Mesendoderm (in vitro differentiated cells): ENCODE results near the gene IKBIP.

Source experiments
- DNase-seq: peaks from one replicate; pipeline ENCODE4 v3.0.0; 2013
- H2AK5ac ChIP-seq: 2 replicates; pipeline ENCODE4 v1.6.1; 2013; ENCODE audit warnings: low read length, inconsistent platforms
- H2BK120ac ChIP-seq: 2 replicates; pipeline ENCODE4 v1.6.1; 2013; ENCODE audit warnings: low read depth, mild to moderate bottlenecking, low read length, moderate library complexity, mixed read lengths
- H2BK15ac ChIP-seq: replicated peaks from 2 replicates; pipeline ENCODE4 v1.6.1; 2013; ENCODE audit warnings: low read depth, mild to moderate bottlenecking, moderate library complexity
- H2BK5ac ChIP-seq: 2 replicates; pipeline ENCODE4 v1.6.1; 2013; ENCODE audit warnings: low read length, inconsistent platforms
- H3K18ac ChIP-seq: 2 replicates; pipeline ENCODE4 v1.6.1; 2013; ENCODE audit warnings: mild to moderate bottlenecking, low read length, mixed read lengths
- H3K23ac ChIP-seq: one replicate; pipeline ENCODE4 v1.6.1; 2013; ENCODE audit warnings: low read length
- H3K27ac ChIP-seq: 2 replicates; pipeline ENCODE4 v1.5.1; 2013; ENCODE audit warnings: low read depth, mild to moderate bottlenecking, inconsistent platforms, low read length, moderate library complexity
- H3K27me3 ChIP-seq: 2 replicates; pipeline ENCODE4 v1.6.1; 2013; ENCODE audit warnings: low read length, control low read depth, mild to moderate bottlenecking, inconsistent platforms; ENCODE audit not compliant: insufficient read depth, poor library complexity
- H3K36me3 ChIP-seq: 2 replicates; pipeline ENCODE4 v1.6.1; 2013; ENCODE audit warnings: low read length, inconsistent platforms; ENCODE audit not compliant: control insufficient read depth, insufficient read depth
- H3K4ac ChIP-seq: one replicate; pipeline ENCODE4 v1.6.1; 2013; ENCODE audit warnings: low read depth, mild to moderate bottlenecking, low read length, moderate library complexity
- H3K4me1 ChIP-seq: 2 replicates; pipeline ENCODE4 v1.6.1; 2013; ENCODE audit warnings: low read depth, low read length, inconsistent platforms; ENCODE audit not compliant: control insufficient read depth
- H3K4me2 ChIP-seq: 2 replicates; pipeline ENCODE4 v1.6.1; 2013; ENCODE audit warnings: low read length
- H3K4me3 ChIP-seq: 2 replicates; pipeline ENCODE4 v1.5.1; 2013; ENCODE audit warnings: mild to moderate bottlenecking, low read length
- H3K56ac ChIP-seq: one replicate; pipeline ENCODE4 v1.6.1; 2013; ENCODE audit warnings: low read length
- H3K79me1 ChIP-seq: 2 replicates; pipeline ENCODE4 v1.6.1; 2013; ENCODE audit warnings: low read length, inconsistent platforms
- H3K79me2 ChIP-seq: 2 replicates; pipeline ENCODE4 v1.6.1; 2013; ENCODE audit warnings: mild to moderate bottlenecking, low read length; ENCODE audit not compliant: control insufficient read depth, insufficient read depth
- H3K9ac ChIP-seq: 2 replicates; pipeline ENCODE4 v1.6.1; 2013; ENCODE audit warnings: low read length, inconsistent platforms
- H4K5ac ChIP-seq: one replicate; pipeline ENCODE4 v1.6.1; 2013; ENCODE audit warnings: low read length
- H4K8ac ChIP-seq: one replicate; pipeline ENCODE4 v1.6.1; 2013; ENCODE audit warnings: low read depth, mild to moderate bottlenecking, control low read depth, low read length, moderate library complexity
- WGBS: extraction: QIAGEN DNeasy Blood & Tissue Kit; methylation state at CpG from one replicate; pipeline ENCODE4 v1.1.7; 2013; ENCODE audit warnings: low lambda C conversion rate, missing lambda C conversion rate; ENCODE audit not compliant: insufficient coverage; ENCODE audit errors: extremely low coverage; 5-methylcytosine and 5-hydroxymethylcytosine counted together

Gene IKBIP

DNA sequence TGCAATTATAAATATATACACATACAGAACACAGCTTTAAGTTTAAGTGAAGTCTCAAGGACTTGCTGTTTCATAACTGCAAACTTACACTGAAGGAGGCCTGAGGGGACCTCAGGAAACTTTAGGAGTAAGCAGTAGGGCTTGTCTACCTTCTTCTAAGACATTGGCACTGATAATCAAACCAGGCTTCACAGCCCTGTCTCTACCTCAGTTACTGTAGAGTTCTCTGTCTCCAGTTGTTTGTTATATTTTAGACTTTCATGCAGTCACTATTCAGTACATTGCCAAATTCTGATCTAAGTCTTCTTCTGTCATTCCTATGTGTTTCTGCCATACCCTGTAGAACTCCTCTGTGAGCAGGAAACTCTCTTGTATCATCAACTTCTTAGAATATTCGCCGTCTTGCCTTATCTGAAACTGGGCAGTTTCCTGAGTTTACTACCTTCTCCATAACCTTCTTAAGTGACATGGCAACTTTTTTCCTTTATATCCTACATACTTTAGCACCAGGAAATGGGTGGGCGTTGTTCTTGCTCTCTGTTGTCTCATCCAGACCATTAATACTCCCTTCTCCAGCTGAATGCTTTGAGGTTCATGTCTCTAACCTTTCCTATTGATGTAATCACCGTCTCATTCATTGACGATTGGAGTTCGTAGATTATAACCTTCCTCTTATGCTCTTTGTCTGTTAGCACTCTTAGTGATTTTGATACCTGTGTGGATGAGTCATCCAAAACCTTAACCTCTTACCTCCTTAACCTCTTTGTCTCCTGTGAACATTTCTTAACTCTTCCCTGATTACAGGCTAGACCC lies 11.9 kb upstream of the IKBIP start:
- Histone ChIP-seq H2AK5ac (no peak overlapping the region), H3K36me3 (peaks cover 2% of the 10 kb centered on the region), H3K18ac (no peak overlapping the region), H2BK5ac (no peak overlapping the region), H3K4me2 (no peak overlapping the region), H3K27me3 (no peaks in the 10 kb centered on the region), H2BK15ac (no peak overlapping the region), H4K8ac (no peak overlapping the region), H4K5ac (no peak overlapping the region), H3K27ac (no peak overlapping the region), H3K4ac (no peak overlapping the region), H3K79me1 (no peaks in the 10 kb centered on the region), H2BK120ac (no peak overlapping the region), H3K56ac (no peak overlapping the region), H3K4me1 (no peaks in the 10 kb centered on the region), H3K23ac (no peak overlapping the region), H3K4me3 (no peak overlapping the region), H3K9ac (no peak overlapping the region), H3K79me2 (no peaks in the 10 kb centered on the region)
- no CpG with 5 or more reads among the region's 6 CpGs for WGBS
- DNase-seq, result no peak

- Histone ChIP-seq H3K27ac (no peak overlapping the region), H2BK120ac (no peak overlapping the region), H3K18ac (no peak overlapping the region), H3K4me1 (no peaks in the 10 kb centered on the region), H3K36me3 (peaks cover 6% of the 10 kb centered on the region), H3K4me2 (no peak overlapping the region), H3K56ac (no peak overlapping the region), H3K79me1 (no peaks in the 10 kb centered on the region), H2AK5ac (no peak overlapping the region), H3K4me3 (no peak overlapping the region), H3K4ac (no peak overlapping the region), H4K8ac (no peak overlapping the region), H2BK15ac (no peak overlapping the region), H3K23ac (no peak overlapping the region), H3K79me2 (no peaks in the 10 kb centered on the region), H4K5ac (no peak overlapping the region), H3K27me3 (no peaks in the 10 kb centered on the region), H3K9ac (no peak overlapping the region), H2BK5ac (no peak overlapping the region)
- WGBS, result no CpG with 5 or more reads among the region's 1 CpG
- DNase-seq, result peak; percentile 59
Observed at GRCh38 chr12:98653866-98654493, 9.4 kb upstream of the IKBIP start.

- Histone ChIP-seq H3K18ac (no peak overlapping the region), H4K5ac (no peak overlapping the region), H3K4ac (no peak overlapping the region), H3K79me2 (peaks cover 2% of the 10 kb centered on the region), H2BK15ac (no peak overlapping the region), H3K23ac (no peak overlapping the region), H3K27me3 (no peaks in the 10 kb centered on the region), H2AK5ac (no peak overlapping the region), H3K4me1 (peaks cover under 1% of the 10 kb centered on the region), H4K8ac (no peak overlapping the region), H3K36me3 (peaks cover 3% of the 10 kb centered on the region), H3K56ac (no peak overlapping the region), H3K4me3 (no peak overlapping the region), H2BK5ac (no peak overlapping the region), H3K79me1 (peaks cover 1% of the 10 kb centered on the region), H3K9ac (no peak overlapping the region), H3K27ac (no peak overlapping the region), H3K4me2 (no peak overlapping the region), H2BK120ac (no peak overlapping the region)
- DNase-seq, result no peak
Observed at GRCh38 chr12:98651328-98651727, 6.7 kb upstream of the IKBIP start.

DNA sequence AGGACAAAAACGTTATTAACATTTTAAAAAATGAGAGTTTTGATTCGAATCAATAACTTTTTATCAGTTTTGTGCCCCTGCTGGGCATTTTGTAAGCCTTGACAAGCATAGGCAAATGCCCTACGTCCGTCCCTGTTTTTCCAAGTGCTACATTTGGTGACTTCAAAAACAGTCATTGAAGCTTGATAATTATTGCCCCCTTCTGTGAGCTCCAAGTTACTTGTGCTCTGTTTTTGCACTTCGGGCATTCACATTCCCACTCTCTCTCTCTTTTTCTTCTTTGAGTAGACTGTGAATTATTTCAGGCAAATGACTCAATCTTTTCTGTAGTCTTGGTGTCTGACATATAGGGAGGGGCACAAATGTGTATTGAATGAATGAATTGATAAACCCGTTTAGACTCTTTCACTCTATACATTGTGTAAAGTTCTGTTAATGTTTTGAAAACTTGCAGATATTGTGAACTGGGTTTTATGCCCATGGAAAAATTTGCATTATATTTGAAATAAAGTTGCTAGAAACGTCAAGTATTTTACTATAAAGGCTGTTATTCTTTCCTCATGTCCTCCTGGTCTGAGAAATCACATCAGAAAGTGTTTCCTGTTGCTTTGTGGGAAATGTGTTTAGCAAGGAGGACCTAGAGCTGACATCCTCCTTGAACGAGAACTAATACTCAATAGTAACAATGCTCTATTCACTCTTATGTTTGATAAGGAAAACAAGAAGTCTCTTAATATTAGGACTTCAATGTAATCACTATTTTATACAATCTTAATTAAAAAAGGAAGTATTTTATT lies 1.9 kb upstream of the IKBIP start:
- Histone ChIP-seq H3K9ac (peak overlapping the region; percentile 68), H2BK5ac (no peak overlapping the region), H3K18ac (no peak overlapping the region), H3K79me2 (peaks cover 10% of the 10 kb centered on the region), H3K23ac (no peak overlapping the region), H3K56ac (peak overlapping the region; percentile 67), H4K5ac (no peak overlapping the region), H3K36me3 (peaks cover 3% of the 10 kb centered on the region), H3K4ac (no peak overlapping the region), H2BK15ac (no peak overlapping the region), H3K4me2 (peak overlapping the region; percentile 68), H3K27ac (no peak overlapping the region), H3K79me1 (peaks cover 4% of the 10 kb centered on the region), H3K4me1 (peaks cover 2% of the 10 kb centered on the region), H2AK5ac (no peak overlapping the region), H2BK120ac (no peak overlapping the region), H4K8ac (no peak overlapping the region), H3K4me3 (peak overlapping the region; percentile 35), H3K27me3 (no peaks in the 10 kb centered on the region)
- no CpG with 5 or more reads among the region's 8 CpGs for WGBS
- peak; percentile 39 for DNase-seq

GRCh38 chr12:98645572-98646067 lies 1.0 kb upstream of the IKBIP start:
- peak overlapping the region; percentile 78 for H3K18ac ChIP-seq
- H3K4me1 ChIP-seq, result peaks cover 2% of the 10 kb centered on the region
- H3K79me1 ChIP-seq, result peaks cover 4% of the 10 kb centered on the region
- peak overlapping the region; percentile 11 for H3K23ac ChIP-seq
- no peak overlapping the region for H2BK120ac ChIP-seq
- H3K9ac ChIP-seq, result peak overlapping the region; percentile 92
- no CpG with 5 or more reads among the region's 24 CpGs for WGBS
- no peak overlapping the region for H2AK5ac ChIP-seq
- peak overlapping the region; percentile 9 for H3K27ac ChIP-seq
- peak overlapping the region; percentile 97 for H3K4me2 ChIP-seq
- H2BK5ac ChIP-seq, result no peak overlapping the region
- H4K5ac ChIP-seq, result no peak overlapping the region
- H3K56ac ChIP-seq, result peak overlapping the region; percentile 92
- H3K4ac ChIP-seq, result peak overlapping the region; percentile 2
- H3K36me3 ChIP-seq, result peaks cover 3% of the 10 kb centered on the region
- no peaks in the 10 kb centered on the region for H3K27me3 ChIP-seq
- DNase-seq, result peak; percentile 53
- peak overlapping the region; percentile 95 for H3K4me3 ChIP-seq
- H3K79me2 ChIP-seq, result peaks cover 12% of the 10 kb centered on the region
- H2BK15ac ChIP-seq, result no peak overlapping the region
- H4K8ac ChIP-seq, result no peak overlapping the region
